Measurements from ENCODE around the gene KIAA0930.

Gene KIAA0930

DNA sequence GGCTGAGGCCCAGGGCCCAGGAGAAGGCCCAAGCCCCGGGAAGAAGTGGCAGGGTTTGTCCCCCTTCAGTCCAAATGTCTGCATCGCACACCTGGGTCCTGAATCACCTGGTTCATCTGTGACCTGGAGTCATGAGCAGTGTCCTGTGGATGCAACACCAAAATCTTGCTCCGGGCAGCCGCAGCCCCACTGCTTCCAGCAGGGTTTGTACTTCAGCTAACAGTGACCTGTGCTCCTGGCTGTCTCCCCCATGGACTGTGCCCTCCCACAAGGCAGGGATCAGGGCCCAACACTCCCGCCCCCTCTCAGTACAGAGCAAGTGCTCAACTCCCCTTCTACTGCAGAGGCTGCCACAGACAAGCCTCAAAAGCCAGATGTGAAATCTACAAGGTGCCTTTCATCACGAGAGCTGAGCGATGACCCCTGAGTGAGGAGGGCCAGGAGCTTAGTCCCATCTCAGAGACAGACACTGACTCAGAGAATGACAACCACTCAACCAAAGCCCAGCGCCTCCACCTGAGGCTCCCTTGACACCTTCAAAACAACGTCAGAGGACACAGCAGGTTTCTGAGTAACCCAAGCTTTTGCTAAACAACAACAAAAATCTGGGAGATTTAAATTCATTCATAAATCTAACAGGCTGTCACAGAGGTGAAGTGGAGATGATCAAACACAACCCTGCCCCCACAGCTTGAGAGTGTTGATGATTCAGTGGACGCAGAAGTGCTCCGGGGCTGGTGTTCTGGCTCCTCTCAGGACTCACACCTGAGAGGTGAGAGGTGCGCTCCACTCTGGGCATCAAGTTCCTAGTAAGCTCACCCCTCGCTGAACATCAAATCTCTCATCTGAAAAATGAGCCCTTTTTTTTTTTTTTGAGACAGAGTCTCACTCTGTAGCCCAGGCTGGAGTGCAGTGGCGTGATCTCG is 3.4 kb downstream of the KIAA0930 start:
- no peak for TF ChIP-seq EZH2 (IDR thresholded peaks at IDR 0.05; ENCODE audit: borderline replicate concordance, low read length)
- TF ChIP-seq, protein P1, sequence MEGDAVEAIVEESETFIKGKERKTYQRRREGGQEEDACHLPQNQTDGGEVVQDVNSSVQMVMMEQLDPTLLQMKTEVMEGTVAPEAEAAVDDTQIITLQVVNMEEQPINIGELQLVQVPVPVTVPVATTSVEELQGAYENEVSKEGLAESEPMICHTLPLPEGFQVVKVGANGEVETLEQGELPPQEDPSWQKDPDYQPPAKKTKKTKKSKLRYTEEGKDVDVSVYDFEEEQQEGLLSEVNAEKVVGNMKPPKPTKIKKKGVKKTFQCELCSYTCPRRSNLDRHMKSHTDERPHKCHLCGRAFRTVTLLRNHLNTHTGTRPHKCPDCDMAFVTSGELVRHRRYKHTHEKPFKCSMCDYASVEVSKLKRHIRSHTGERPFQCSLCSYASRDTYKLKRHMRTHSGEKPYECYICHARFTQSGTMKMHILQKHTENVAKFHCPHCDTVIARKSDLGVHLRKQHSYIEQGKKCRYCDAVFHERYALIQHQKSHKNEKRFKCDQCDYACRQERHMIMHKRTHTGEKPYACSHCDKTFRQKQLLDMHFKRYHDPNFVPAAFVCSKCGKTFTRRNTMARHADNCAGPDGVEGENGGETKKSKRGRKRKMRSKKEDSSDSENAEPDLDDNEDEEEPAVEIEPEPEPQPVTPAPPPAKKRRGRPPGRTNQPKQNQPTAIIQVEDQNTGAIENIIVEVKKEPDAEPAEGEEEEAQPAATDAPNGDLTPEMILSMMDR (IDR thresholded peaks at IDR 0.05; ENCODE audit: low read length) = no peak
- H3F3A ChIP-seq (ENCODE audit: insufficient read depth, low read length) = no peaks in the 10 kb centered on the region
- H3K27ac ChIP-seq (ENCODE audit: low read depth, low read length, poor library complexity, severe bottlenecking) = no peak overlapping the region
- no peaks in the 10 kb centered on the region for H3K27me3 ChIP-seq (ENCODE audit: insufficient read depth, low read length)
- no peak overlapping the region for H3K4me3 ChIP-seq (ENCODE audit: low read depth, low read length, poor library complexity, severe bottlenecking)
- peaks cover 9% of the 10 kb centered on the region; the same call in 1 of the 2 replicates for H3K36me3 ChIP-seq (ENCODE audit: insufficient read depth, low read length)
- no peak overlapping the region for H3K9ac ChIP-seq (ENCODE audit: low read length)
- no peaks in the 10 kb centered on the region for H4K20me1 ChIP-seq (ENCODE audit: insufficient read depth, low read length)
- no peak overlapping the region for H2AFZ ChIP-seq (ENCODE audit: low read length)
- peaks cover 39% of the 10 kb centered on the region for H3K4me1 ChIP-seq (ENCODE audit: insufficient read depth, low read length, severe bottlenecking)
- no peaks in the 10 kb centered on the region for H3K79me2 ChIP-seq (ENCODE audit: insufficient read depth, low read length)
- H3K4me2 ChIP-seq (ENCODE audit: low read length) = no peak overlapping the region
- no peaks in the 10 kb centered on the region for H3K9me3 ChIP-seq (ENCODE audit: low read length)
- H3K9me2 ChIP-seq (ENCODE audit: low read depth, low read length) = no peaks in the 10 kb centered on the region

DNA sequence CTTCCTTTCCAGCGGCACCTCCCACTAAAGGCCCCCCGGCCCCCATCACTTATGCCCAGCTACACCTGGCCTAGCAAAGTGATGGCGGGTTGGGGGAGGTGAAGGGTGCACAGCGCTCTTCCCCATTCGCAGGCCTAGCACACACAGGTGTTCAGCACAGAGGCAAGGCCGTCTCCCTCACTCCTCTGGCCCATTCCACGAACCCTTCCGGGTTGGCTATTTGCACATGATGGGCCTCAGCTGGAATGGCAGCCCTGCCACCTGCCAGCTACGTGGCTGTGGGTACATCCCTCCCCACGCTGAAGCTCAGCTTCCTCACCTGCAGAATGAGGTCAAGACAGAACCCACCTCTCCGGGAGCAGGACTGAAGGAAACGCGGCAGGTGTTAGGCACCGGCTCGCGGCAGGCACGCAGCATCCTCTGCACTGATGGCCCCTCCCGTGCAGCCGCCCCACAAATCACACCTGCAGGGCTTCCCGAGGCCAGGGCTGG is 4.8 kb downstream of the KIAA0930 start:
- no peak overlapping the region for H3K27ac ChIP-seq (ENCODE audit: low read depth, low read length, poor library complexity, severe bottlenecking)

DNA sequence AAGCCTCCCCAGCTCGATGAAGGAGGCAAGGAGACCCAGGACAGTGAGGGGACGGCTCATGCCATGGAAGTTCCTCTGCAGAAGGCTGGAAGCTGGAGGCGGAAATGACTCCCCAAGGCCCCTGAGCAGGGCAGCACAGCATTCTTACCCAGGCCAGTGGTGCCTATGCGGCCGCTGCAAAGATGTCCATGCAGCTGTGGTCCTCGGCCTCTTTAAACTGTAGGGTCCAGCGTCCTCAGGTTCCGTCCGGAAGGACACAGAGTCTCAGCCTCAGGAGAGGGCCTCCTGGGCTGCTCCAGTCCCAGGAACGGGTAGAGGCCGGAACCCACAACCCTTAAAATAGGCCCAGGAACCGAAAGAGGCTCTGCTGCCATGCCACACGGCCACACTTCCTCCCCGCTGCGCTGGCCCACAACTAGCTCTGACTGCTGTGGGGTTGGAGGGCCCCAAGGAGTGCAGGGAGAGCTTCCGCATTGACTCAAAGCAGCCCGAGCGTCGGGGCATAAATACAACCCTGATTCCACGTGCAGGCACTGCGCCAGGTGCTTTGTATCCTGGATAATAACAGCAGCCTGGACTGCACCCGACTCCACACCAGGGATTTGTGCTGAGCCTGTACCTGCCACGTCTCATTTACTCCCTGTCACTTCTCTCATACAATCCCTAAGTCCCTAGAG is 5.5 kb downstream of the KIAA0930 start:
- Histone ChIP-seq H3K79me2 (ENCODE audit: insufficient read depth, low read length) (no peaks in the 10 kb centered on the region), H3K36me3 (ENCODE audit: insufficient read depth, low read length) (peaks cover 9% of the 10 kb centered on the region; the same call in 1 of the 2 replicates)

More for the DNA sequence above, 4.8 kb downstream of the KIAA0930 start:
- Histone ChIP-seq H2AFZ (ENCODE audit: low read length) (no peak overlapping the region), H3K4me1 (ENCODE audit: insufficient read depth, low read length, severe bottlenecking) (peaks cover 34% of the 10 kb centered on the region), H3K9ac (ENCODE audit: low read length) (no peak overlapping the region), H3K36me3 (ENCODE audit: insufficient read depth, low read length) (peaks cover 9% of the 10 kb centered on the region; the same call in 1 of the 2 replicates), H3K79me2 (ENCODE audit: insufficient read depth, low read length) (no peaks in the 10 kb centered on the region), H3K4me3 (ENCODE audit: low read depth, low read length, poor library complexity, severe bottlenecking) (peak overlapping the region; percentile 9), H3K9me2 (ENCODE audit: low read depth, low read length) (no peaks in the 10 kb centered on the region), H3K27me3 (ENCODE audit: insufficient read depth, low read length) (no peaks in the 10 kb centered on the region), H3F3A (ENCODE audit: insufficient read depth, low read length) (no peaks in the 10 kb centered on the region), H3K4me2 (ENCODE audit: low read length) (peak overlapping the region; percentile 41; the same call in 1 of the 2 replicates), H3K9me3 (ENCODE audit: low read length) (no peaks in the 10 kb centered on the region), H4K20me1 (ENCODE audit: insufficient read depth, low read length) (no peaks in the 10 kb centered on the region)
- no peak for TF ChIP-seq EZH2 (IDR thresholded peaks at IDR 0.05; ENCODE audit: borderline replicate concordance, low read length)
- TF ChIP-seq, protein P1 (IDR thresholded peaks at IDR 0.05; ENCODE audit: low read length) = no peak

More for the DNA sequence above, 5.5 kb downstream of the KIAA0930 start:
- H3K27ac ChIP-seq (ENCODE audit: low read depth, low read length, poor library complexity, severe bottlenecking) = no peak overlapping the region
- peak overlapping the region; percentile 41; the same call in 1 of the 2 replicates for H3K4me2 ChIP-seq (ENCODE audit: low read length)
- no peaks in the 10 kb centered on the region for H4K20me1 ChIP-seq (ENCODE audit: insufficient read depth, low read length)
- no peaks in the 10 kb centered on the region for H3K9me2 ChIP-seq (ENCODE audit: low read depth, low read length)
- peaks cover 32% of the 10 kb centered on the region for H3K4me1 ChIP-seq (ENCODE audit: insufficient read depth, low read length, severe bottlenecking)
- H3K27me3 ChIP-seq (ENCODE audit: insufficient read depth, low read length) = no peaks in the 10 kb centered on the region
- no peak overlapping the region for H3K9ac ChIP-seq (ENCODE audit: low read length)
- peak overlapping the region; percentile 9 for H3K4me3 ChIP-seq (ENCODE audit: low read depth, low read length, poor library complexity, severe bottlenecking)
- no peaks in the 10 kb centered on the region for H3F3A ChIP-seq (ENCODE audit: insufficient read depth, low read length)
- no peaks in the 10 kb centered on the region for H3K9me3 ChIP-seq (ENCODE audit: low read length)
- TF ChIP-seq, protein P1 (IDR thresholded peaks at IDR 0.05; ENCODE audit: low read length) = no peak
- TF ChIP-seq EZH2 (IDR thresholded peaks at IDR 0.05; ENCODE audit: borderline replicate concordance, low read length) = no peak
- H2AFZ ChIP-seq (ENCODE audit: low read length) = no peak overlapping the region
